GM23248 (cell line): ENCODE data around the gene IRF8.

Experiments
- EZH2 ChIP-seq: fragments of 200-600 bp; sonication (generic); IDR thresholded peaks from 2 replicates; pipeline ENCODE4 v1.6.1; 2018; ENCODE audit warnings: antibody characterized with exemption, mild to moderate bottlenecking; ENCODE audit not compliant: insufficient read depth, poor library complexity, severe bottlenecking
- EZH2phosphoT487 ChIP-seq: fragments of 200-600 bp; sonication (generic); IDR thresholded peaks from 2 replicates; pipeline ENCODE4 v1.6.1; 2018; ENCODE audit warnings: antibody characterized with exemption, moderate library complexity, mild to moderate bottlenecking, low read depth; ENCODE audit not compliant: insufficient read depth

DNA sequence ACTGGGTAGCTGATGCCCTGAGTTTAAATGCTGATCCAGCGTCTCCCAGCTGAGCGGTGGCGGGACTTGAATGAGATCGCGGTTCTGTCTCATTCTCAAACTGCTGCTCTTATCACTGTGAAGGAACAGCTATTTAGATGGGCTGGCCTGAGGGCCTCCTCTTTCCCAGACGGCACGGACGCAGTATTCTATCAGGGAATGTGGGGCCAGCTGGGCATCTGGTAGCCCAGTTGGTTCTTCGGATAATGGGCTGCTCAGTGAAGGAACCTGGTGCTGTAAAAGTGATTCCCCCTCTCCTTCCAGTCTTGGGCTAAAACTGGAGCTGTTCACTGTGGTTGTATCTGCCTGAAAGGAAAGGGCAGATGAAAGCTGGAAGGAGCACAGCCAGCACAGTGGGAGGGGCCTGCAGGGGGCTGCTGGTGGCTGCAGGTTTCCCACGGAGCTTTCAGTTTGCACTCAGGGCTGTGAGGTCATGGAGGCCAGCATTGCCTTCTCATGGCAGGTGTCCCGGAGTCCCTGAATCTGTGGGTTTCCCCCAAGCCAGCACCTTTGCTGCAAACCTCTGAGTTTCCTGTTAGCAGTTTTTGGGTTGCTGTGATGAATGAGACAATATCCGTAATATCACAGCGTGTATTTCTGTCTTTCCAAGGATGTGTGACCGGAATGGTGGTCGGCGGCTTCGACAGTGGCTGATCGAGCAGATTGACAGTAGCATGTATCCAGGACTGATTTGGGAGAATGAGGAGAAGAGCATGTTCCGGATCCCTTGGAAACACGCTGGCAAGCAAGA is 3.6 kb downstream of the IRF8 start:
- TF ChIP-seq EZH2: no peak
- TF ChIP-seq EZH2phosphoT487: no peak
